ENCODE results near the gene BCAS1. TPM values are rescaled to one million over a fixed set of nuclear protein-coding genes. Genes with fewer than 3 reads are reported as not detected.
"Not testable (repeated sequence)": the region's sequence is repeated elsewhere in the genome, so short reads cannot be mapped to it uniquely, and the experiment has no call there.

The BCAS1 gene
- total RNA-seq, 2 donors from 2014 or later: 0.10 to 0.11 TPM

DNA sequence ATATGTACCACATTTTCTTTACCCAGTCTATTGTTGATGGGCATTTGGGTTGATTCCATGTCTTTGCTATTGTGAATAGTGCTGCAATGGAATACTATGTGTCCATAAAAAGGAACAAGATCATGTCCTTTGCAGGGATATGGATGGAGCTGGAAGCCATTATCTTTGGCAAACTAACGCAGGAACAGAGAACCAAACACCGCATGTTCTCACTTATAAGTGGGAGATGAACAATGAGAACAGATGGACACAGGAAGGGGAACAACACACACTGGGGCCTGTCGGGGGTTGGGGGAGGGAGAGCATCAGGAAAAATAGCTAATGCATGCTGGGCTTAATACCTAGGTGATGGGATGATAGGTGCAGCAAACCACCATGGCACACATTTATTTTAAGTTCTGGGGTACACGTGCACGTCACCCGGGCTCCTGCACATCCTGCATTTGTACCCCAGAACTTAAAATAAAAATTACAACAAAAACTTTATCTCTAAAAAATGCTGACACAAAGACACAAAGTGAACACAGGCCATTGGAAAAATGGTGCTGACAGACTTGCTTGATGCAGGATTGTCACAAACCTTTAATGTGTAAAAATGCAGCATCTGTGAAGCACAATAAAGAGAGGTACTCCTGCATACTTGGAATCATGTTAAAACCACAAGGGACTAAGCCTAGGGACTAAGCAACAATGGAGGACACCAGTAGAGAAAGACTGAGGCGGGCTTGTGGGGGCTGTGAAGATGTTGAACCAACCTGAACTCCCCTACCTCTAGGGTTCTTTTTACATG is 48.8 kb downstream of the BCAS1 start:
- DNase-seq (ENCODE audit: low spot score): no peak
- Mint-ChIP-seq H3K36me3 (no peaks in the 10 kb centered on the region), H3K9me3 (no peaks in the 10 kb centered on the region), H3K4me1 (ENCODE audit: low read depth in 2 of 2) (peaks cover 3 to 4% of the 10 kb centered on the region in 2 donors), H3K27me3 (peaks cover 2 to 19% of the 10 kb centered on the region in 2 donors), H3K4me3 (no peak overlapping the region), H3K27ac (no peak overlapping the region)
- ATAC-seq: no peak

DNA sequence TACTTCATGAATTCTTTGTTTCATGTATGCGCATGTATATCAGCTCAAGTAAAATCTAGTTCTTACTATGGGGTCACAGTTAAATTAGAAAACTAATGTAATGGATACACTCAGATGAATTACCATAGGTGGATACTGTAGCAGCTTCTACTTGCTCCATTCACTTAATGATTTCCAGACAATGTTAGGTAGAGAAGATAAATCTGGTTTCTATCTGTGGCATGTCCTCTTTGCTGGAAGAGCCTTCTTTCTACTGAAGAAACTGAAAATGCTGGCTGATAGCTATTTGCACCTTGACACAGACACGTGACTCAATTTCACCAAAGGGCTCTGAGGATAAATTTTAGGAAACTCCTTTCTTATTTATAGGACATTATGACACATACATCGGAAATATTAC is 49.5 kb downstream of the BCAS1 start:
- no peak overlapping the region for H3K27ac Mint-ChIP-seq
- no peaks in the 10 kb centered on the region for H3K36me3 Mint-ChIP-seq
- H3K9me3 Mint-ChIP-seq: no peaks in the 10 kb centered on the region
- DNase-seq (ENCODE audit: low spot score) (no peak), ATAC-seq (no peak)
- H3K27me3 Mint-ChIP-seq: peaks cover 2 to 12% of the 10 kb centered on the region in 2 donors
- H3K4me1 Mint-ChIP-seq (ENCODE audit: low read depth in 2 of 2): peaks cover 3 to 4% of the 10 kb centered on the region in 2 donors
- H3K4me3 Mint-ChIP-seq: no peak overlapping the region

DNA sequence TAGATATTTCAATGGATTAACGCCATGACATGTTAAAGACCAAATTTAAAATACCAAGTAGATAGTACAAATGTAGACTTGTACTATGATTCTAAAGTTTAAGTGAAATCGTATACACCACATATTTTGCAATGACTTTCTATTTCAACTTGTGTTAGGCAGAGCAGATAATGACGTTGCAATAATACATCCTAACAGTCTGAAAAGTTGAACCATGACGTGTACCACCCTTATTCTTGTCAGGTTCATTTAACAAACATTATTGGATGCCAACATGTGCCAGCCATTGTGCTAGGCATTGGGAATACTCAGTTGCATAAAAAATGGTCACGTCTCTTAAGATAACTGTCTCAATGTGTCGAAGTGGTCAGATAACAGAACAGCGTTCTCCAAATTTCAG is 50.0 kb downstream of the BCAS1 start:
- no peak for ATAC-seq
- H3K9me3 Mint-ChIP-seq: no peaks in the 10 kb centered on the region
- no peak overlapping the region for H3K27ac Mint-ChIP-seq
- peaks cover 3 to 4% of the 10 kb centered on the region in 2 donors for H3K4me1 Mint-ChIP-seq (ENCODE audit: low read depth in 2 of 2)
- H3K4me3 Mint-ChIP-seq: no peak overlapping the region
- DNase-seq (ENCODE audit: low spot score): no peak
- no peaks in the 10 kb centered on the region for H3K36me3 Mint-ChIP-seq
- peaks cover 2 to 9% of the 10 kb centered on the region in 2 donors for H3K27me3 Mint-ChIP-seq

DNA sequence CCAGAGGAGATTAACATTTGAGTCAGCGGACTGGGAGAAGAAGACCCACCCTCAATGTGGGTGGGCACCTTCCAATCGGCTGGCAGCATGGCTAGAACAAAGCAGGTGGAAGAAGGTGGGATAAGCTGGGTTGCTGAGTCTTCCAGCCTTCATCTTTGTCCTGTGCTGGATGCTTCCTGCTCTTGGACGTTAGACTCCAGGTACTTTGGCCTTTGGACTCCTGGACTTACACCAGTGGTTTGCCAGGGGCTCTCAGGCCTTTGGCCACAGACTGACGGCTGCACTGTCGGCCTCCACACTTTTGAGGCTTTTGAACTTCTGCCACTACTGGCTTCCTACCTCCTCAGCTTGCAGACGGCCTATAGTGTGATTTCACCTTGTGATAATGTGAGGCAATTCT is 50.8 kb downstream of the BCAS1 start:
- Mint-ChIP-seq H3K4me1 (ENCODE audit: low read depth in 2 of 2) (peaks cover 3 to 4% of the 10 kb centered on the region in 2 donors), H3K4me3 (no peak overlapping the region), H3K36me3 (no peaks in the 10 kb centered on the region), H3K27me3 (peaks cover 2 to 8% of the 10 kb centered on the region in 2 donors), H3K27ac (no peak overlapping the region), H3K9me3 (no peaks in the 10 kb centered on the region)
- no peak for ATAC-seq
- no peak for DNase-seq (ENCODE audit: low spot score)

DNA sequence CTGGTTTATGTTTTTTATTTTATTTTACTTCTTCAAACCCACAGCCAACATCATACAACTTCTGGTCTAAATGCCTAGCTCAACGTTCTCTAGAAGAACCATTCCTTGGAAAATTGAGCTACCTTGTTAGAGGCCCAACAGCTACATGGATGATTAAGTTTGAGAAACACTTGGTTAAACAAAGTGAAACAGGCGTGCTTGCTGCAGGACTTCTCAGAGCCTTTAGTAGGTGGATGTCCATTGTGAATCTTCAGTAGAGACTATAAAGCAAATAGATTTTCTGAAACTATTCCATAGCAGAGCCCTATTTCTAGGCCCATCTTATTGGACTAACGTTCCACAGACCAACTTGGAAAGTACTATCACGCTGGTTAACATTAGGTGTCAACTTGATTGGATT is 51.3 kb downstream of the BCAS1 start:
- peaks cover 3 to 4% of the 10 kb centered on the region in 2 donors for H3K4me1 Mint-ChIP-seq (ENCODE audit: low read depth in 2 of 2)
- H3K27me3 Mint-ChIP-seq: peaks cover under 1 to 3% of the 10 kb centered on the region in 2 donors
- H3K36me3 Mint-ChIP-seq: no peaks in the 10 kb centered on the region
- no peak overlapping the region for H3K4me3 Mint-ChIP-seq
- H3K9me3 Mint-ChIP-seq: no peaks in the 10 kb centered on the region
- ATAC-seq (no peak), DNase-seq (ENCODE audit: low spot score) (no peak)
- no peak overlapping the region for H3K27ac Mint-ChIP-seq

DNA sequence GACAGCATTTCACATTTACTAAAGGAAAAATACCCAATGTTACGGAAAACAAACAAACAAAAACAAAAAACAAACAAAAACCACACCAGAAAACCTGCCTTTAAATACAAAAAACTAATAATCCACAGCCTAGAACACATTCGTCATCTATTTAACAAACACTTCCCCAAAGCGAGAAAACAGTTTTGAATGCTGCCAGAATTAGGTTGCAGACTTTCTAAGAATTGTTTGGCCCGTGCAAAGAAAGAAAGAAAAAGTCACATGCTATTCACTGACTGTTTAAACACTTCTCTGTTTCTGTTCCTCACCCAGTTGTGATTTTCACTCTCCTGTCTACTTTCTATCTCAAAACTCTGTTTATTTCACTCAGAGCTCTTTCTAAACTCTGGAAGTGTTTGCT is 52.5 kb downstream of the BCAS1 start:
- Mint-ChIP-seq H3K27me3 (no peaks in the 10 kb centered on the region), H3K4me1 (ENCODE audit: low read depth in 2 of 2) (peaks cover 3 to 4% of the 10 kb centered on the region in 2 donors), H3K9me3 (no peaks in the 10 kb centered on the region), H3K4me3 (no peak overlapping the region), H3K36me3 (no peaks in the 10 kb centered on the region), H3K27ac (no peak overlapping the region)
- DNase-seq (ENCODE audit: low spot score): no peak
- ATAC-seq: no peak

DNA sequence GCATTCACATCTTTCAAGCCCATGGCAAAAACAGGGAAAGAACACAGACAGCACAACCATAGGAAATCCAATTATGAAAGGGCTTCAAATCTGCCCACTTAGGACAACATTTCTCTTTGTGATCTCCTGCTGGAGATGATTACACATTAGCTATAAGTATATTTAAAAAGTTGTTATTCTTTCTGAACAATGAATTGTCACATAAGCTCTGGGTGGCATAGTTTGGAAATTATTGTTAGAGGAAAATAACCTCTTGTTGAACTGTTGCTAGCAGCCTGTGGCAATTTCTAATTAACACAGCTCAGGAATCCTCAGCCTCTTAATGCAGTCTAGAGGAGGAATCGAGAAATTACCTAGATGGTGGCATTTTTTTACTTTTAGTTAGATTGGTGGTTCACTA is 54.9 kb downstream of the BCAS1 start:
- Mint-ChIP-seq H3K4me3 (no peak overlapping the region), H3K4me1 (ENCODE audit: low read depth in 2 of 2) (peaks cover 3 to 4% of the 10 kb centered on the region in 2 donors), H3K9me3 (no peaks in the 10 kb centered on the region), H3K36me3 (no peaks in the 10 kb centered on the region), H3K27me3 (peaks cover 0 to 4% of the 10 kb centered on the region in 2 donors), H3K27ac (no peak overlapping the region)
- ATAC-seq: no peak
- DNase-seq (ENCODE audit: low spot score): no peak

DNA sequence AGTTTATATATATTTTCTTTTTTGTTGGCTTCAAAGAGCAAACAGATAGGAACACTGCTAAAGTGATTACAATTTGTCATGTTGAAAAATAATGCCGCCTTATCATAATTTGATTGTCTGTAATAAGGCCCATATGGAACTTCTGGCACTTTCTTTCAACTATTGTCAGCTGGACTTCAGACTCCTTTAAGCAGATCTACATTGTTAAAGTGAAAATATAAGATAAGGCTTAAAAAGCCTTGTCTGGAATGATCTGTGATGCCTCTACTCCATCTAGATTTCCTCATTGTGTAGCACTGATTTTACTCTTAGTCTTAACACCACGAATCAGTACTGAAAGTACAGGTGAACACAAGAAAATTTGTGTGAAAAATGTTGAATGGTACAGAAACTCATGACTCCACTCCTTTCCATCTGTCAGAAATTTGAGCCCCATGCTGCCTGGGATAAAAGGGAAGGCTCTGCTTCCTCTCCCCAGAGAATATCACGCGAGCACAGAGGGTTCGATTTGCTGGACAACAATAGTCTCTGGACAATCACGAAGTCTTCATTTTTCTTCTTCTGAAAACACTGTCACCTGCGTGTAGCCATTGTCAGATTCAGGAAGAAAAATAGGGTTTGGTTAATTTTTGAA is 56.0 kb downstream of the BCAS1 start:
- Mint-ChIP-seq H3K27me3 (peaks cover 2 to 13% of the 10 kb centered on the region in 2 donors), H3K4me3 (no peak overlapping the region), H3K9me3 (no peaks in the 10 kb centered on the region), H3K27ac (no peak overlapping the region), H3K4me1 (ENCODE audit: low read depth in 2 of 2) (peaks cover 3 to 4% of the 10 kb centered on the region in 2 donors), H3K36me3 (no peaks in the 10 kb centered on the region)
- DNase-seq (ENCODE audit: low spot score): no peak
- ATAC-seq: no peak

DNA sequence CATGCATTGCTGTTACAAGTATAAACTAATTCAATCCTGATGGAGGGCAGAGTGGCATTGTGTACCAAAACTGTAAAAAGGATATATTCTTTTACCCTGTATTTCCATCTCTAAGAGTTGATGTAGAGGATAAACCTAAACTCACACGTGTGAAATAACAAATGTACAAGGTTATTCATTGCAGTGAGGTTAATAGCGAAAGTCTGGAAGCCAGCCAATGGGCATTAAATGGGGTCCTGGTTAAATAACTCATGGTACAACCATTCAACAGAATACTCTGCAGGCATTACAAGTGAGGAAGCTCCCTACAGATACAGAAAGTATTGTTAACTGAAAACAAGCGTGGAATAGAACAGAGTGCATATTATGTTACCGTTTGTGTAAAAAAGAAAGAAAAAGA is 56.9 kb downstream of the BCAS1 start:
- ATAC-seq (no peak), DNase-seq (ENCODE audit: low spot score) (no peak)
- Mint-ChIP-seq H3K27me3 (peaks cover 2 to 20% of the 10 kb centered on the region in 2 donors), H3K4me3 (no peak overlapping the region), H3K36me3 (no peaks in the 10 kb centered on the region), H3K9me3 (no peaks in the 10 kb centered on the region), H3K4me1 (ENCODE audit: low read depth in 2 of 2) (peaks cover 3 to 4% of the 10 kb centered on the region in 2 donors), H3K27ac (no peak overlapping the region)

DNA sequence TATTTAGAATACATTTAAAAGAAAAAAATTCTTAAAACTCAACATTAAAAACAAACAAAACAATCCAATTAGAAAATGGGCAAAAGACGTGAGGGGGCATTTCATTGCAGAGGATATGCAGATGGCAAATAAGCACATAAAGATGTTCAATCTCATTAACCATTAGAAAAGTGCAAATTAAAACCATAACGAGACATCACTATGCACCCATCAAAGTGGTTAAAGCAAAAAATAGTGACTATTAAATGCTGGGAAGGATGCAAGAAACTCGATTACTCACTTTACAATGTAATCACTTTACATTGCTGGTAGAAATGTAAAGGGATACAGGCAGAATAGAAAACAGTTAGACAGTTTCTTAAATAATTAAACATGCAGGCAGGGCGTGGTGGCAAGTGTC is 59.0 kb downstream of the BCAS1 start:
- H3K27me3 Mint-ChIP-seq: peaks cover 2 to 20% of the 10 kb centered on the region in 2 donors
- no peak for DNase-seq (ENCODE audit: low spot score)
- ATAC-seq: no peak
- H3K27ac Mint-ChIP-seq: no peak overlapping the region
- H3K4me3 Mint-ChIP-seq: no peak overlapping the region
- no peaks in the 10 kb centered on the region for H3K36me3 Mint-ChIP-seq
- no peaks in the 10 kb centered on the region for H3K9me3 Mint-ChIP-seq
- no peaks in the 10 kb centered on the region for H3K4me1 Mint-ChIP-seq (ENCODE audit: low read depth in 2 of 2)

DNA sequence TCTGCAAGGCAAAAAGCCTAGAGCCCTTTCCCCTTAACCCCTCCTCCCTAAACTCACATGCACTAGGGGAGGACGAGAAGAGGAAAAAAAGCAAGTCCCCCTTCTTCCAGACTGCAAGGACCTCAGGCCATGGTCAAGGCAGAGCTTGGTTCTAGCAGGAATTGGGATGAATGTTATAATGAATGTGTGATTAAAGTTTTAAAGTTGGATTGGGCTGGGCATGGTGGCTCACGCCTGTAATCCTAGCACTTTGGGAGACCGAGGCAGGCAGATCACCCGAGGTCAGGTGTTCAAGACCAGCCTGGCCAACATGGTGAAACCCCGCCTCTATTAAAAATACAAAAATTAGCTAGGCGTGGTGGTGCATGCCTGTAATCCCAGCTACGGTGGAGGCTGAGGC is 64.2 kb downstream of the BCAS1 start:
- H3K27ac Mint-ChIP-seq; H3K4me1 Mint-ChIP-seq (ENCODE audit: low read depth in 2 of 2); DNase-seq (ENCODE audit: low spot score); H3K4me3 Mint-ChIP-seq; H3K9me3 Mint-ChIP-seq; ATAC-seq: not testable (repeated sequence)
- Mint-ChIP-seq H3K27me3 (peaks cover 16 to 57% of the 10 kb centered on the region in 2 donors), H3K36me3 (peaks cover 16% of the 10 kb centered on the region)

DNA sequence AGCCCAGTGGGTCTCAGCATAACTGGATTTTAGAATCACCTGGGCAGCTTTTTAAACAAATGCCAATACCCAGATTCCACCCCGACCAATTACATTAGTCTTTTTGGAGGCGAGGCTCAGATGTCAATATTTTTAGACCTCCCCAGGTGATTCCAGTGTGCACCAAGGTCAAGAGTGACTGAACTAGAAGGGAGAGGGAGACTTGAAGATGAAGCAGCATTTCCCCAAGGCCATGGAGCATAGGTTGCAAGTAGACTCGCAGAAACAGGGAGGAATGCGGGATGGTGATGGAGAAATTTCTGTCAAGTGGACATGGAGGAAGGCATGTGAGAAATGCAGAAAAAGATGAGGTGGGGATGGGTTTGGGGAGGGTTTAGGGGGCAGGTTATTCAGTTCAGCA is 64.9 kb downstream of the BCAS1 start:
- Mint-ChIP-seq H3K27ac (no peak overlapping the region), H3K36me3 (peaks cover 23% of the 10 kb centered on the region), H3K4me1 (ENCODE audit: low read depth in 2 of 2) (no peaks in the 10 kb centered on the region), H3K4me3 (no peak overlapping the region), H3K9me3 (peaks cover 13% of the 10 kb centered on the region), H3K27me3 (peaks cover 16 to 59% of the 10 kb centered on the region in 2 donors)
- ATAC-seq (no peak), DNase-seq (ENCODE audit: low spot score) (no peak)

DNA sequence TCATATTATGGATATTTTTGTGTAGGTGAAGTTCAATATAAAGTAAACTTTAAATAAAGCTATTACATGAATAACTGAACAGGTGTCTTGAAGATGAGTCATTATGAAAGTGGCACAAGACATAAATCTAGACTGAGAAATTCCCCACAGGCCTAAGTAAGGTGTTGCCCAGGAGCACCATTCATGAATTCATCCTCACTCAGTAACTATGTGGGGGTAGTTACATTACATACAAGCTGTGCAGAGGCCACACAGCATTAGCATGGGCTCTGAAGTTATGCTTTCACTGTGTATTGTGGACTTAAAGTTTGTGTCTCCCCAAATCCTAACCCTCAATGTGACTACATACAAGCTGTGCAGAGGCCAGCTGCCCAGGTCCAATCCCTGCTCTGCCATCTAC is 65.9 kb downstream of the BCAS1 start:
- Mint-ChIP-seq H3K4me1 (ENCODE audit: low read depth in 2 of 2) (no peaks in the 10 kb centered on the region), H3K4me3 (no peak overlapping the region), H3K9me3 (peaks cover 16% of the 10 kb centered on the region), H3K36me3 (peaks cover 26% of the 10 kb centered on the region), H3K27ac (no peak overlapping the region), H3K27me3 (peaks cover 15 to 50% of the 10 kb centered on the region in 2 donors)
- DNase-seq (ENCODE audit: low spot score) (no peak), ATAC-seq (no peak)

DNA sequence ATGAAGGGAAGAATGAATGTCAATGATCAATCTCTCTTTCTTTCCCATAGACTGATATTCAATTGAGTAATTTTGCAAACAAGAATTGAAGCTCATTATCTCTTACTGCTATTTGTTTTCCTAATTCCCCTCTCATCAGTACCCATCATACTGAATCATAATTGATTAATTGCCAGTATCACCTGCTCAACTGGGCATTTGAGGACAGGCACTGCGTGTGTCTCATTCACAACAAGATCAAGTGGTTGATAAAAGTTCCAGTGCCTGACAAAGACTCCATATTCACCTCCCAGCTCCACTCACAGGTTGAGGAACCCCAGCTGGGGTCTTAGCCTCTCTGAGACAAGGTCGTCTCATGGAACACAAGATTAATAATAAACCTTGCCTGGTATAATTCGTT is 67.7 kb downstream of the BCAS1 start:
- H3K27ac Mint-ChIP-seq: no peak overlapping the region
- H3K4me1 Mint-ChIP-seq (ENCODE audit: low read depth in 2 of 2): no peaks in the 10 kb centered on the region
- H3K36me3 Mint-ChIP-seq: peaks cover 26% of the 10 kb centered on the region
- no peak for DNase-seq (ENCODE audit: low spot score)
- peaks cover 19% of the 10 kb centered on the region for H3K9me3 Mint-ChIP-seq
- H3K27me3 Mint-ChIP-seq: peaks cover 17 to 43% of the 10 kb centered on the region in 2 donors
- no peak for ATAC-seq
- no peak overlapping the region for H3K4me3 Mint-ChIP-seq

Measured in natural killer cell treated with Interleukin-12 subunit alpha and Interleukin-12 subunit beta and Interleukin-15 and Interleukin-18, amount 100 ng/mL, for 72 hours (primary cell).